H9 (cell line): Measurements from ENCODE around the gene BCL7C. TPM values are rescaled to one million over a fixed set of nuclear protein-coding genes. Genes with fewer than 3 reads are reported as not detected.

ENCODE experiments used
- DNase-seq: peaks from one replicate; pipeline ENCODE4 v3.0.0-alpha.2; 2017
- H2AFZ ChIP-seq: one replicate; pipeline ENCODE4 v1.6.1; 2013; ENCODE audit warnings: mild to moderate bottlenecking, low read length, control low read depth, moderate library complexity
- H2AK5ac ChIP-seq: 2 replicates; pipeline ENCODE4 v1.6.1; 2013; ENCODE audit warnings: low read length, control low read depth, mixed read lengths; ENCODE audit not compliant: insufficient read length
- H2BK120ac ChIP-seq: one replicate; pipeline ENCODE4 v1.6.1; 2013; ENCODE audit warnings: low read depth, mild to moderate bottlenecking, low read length, control low read depth, inconsistent platforms; ENCODE audit not compliant: poor library complexity, severe bottlenecking
- H2BK12ac ChIP-seq: 2 replicates; pipeline ENCODE4 v1.6.1; 2013; ENCODE audit warnings: low read length, control low read depth, mixed read lengths, low read depth; ENCODE audit not compliant: insufficient read length
- H2BK15ac ChIP-seq: 2 replicates; pipeline ENCODE4 v1.6.1; 2013; ENCODE audit warnings: low read depth, low read length, control low read depth
- H2BK20ac ChIP-seq: one replicate; pipeline ENCODE4 v1.6.1; 2013; ENCODE audit warnings: low read depth, mild to moderate bottlenecking, low read length, control low read depth, inconsistent platforms; ENCODE audit not compliant: poor library complexity, severe bottlenecking
- H2BK5ac ChIP-seq: 2 replicates; pipeline ENCODE4 v1.6.1; 2013; ENCODE audit warnings: low read length, control low read depth, mixed read lengths; ENCODE audit not compliant: insufficient read length
- H3K14ac ChIP-seq: 2 replicates; pipeline ENCODE4 v1.6.1; 2013; ENCODE audit warnings: low read length, control low read depth; ENCODE audit not compliant: insufficient read depth
- H3K18ac ChIP-seq: 2 replicates; pipeline ENCODE4 v1.6.1; 2013; ENCODE audit warnings: low read depth, mild to moderate bottlenecking, mixed read lengths, low read length, control low read depth; ENCODE audit not compliant: insufficient read length
- H3K23ac ChIP-seq: 2 replicates; pipeline ENCODE4 v1.6.1; 2013; ENCODE audit warnings: low read length, control low read depth, mixed read lengths, low read depth; ENCODE audit not compliant: insufficient read length
- H3K23me2 ChIP-seq: 2 replicates; pipeline ENCODE4 v1.6.1; 2013; ENCODE audit warnings: low read depth, mild to moderate bottlenecking, mixed read lengths, low read length, control low read depth; ENCODE audit not compliant: insufficient read length, poor library complexity, severe bottlenecking
- H3K27ac ChIP-seq: 2 replicates; pipeline ENCODE4 v1.5.1; 2013; ENCODE audit warnings: low read length, control low read depth, mixed read lengths, low read depth; ENCODE audit not compliant: insufficient read length
- H3K27me3 ChIP-seq: 2 replicates; pipeline ENCODE4 v1.6.1; 2013; ENCODE audit warnings: low read length, control low read depth, inconsistent platforms; ENCODE audit not compliant: insufficient read depth
- H3K4ac ChIP-seq: 2 replicates; pipeline ENCODE4 v1.6.1; 2013; ENCODE audit warnings: low read depth, mild to moderate bottlenecking, control low read depth, inconsistent platforms, low read length, moderate library complexity
- H3K4me1 ChIP-seq: 2 replicates; pipeline ENCODE4 v1.6.1; 2013; ENCODE audit warnings: low read length, control low read depth, inconsistent platforms; ENCODE audit not compliant: insufficient read depth
- H3K4me2 ChIP-seq: 2 replicates; pipeline ENCODE4 v1.6.1; 2013; ENCODE audit warnings: low read length, control low read depth, mixed read lengths; ENCODE audit not compliant: insufficient read length, insufficient read depth
- H3K56ac ChIP-seq: 2 replicates; pipeline ENCODE4 v1.6.1; 2013; ENCODE audit warnings: low read depth, mild to moderate bottlenecking, mixed read lengths, low read length, control low read depth; ENCODE audit not compliant: insufficient read length
- H3K79me1 ChIP-seq: 2 replicates; pipeline ENCODE4 v1.6.1; 2013; ENCODE audit warnings: low read depth, mild to moderate bottlenecking, moderate library complexity, low read length, control low read depth, inconsistent platforms; ENCODE audit not compliant: insufficient read depth, poor library complexity, severe bottlenecking
- H3K79me2 ChIP-seq: 2 replicates; pipeline ENCODE4 v1.6.1; 2013; ENCODE audit warnings: low read length, control low read depth, inconsistent platforms; ENCODE audit not compliant: insufficient read depth
- H3K9ac ChIP-seq: 2 replicates; pipeline ENCODE4 v1.6.1; 2013; ENCODE audit warnings: low read length, control low read depth, mixed read lengths; ENCODE audit not compliant: insufficient read length; ENCODE audit errors: extremely low read depth
- H3K9me3 ChIP-seq: one replicate; pipeline ENCODE4 v1.6.1; 2013; ENCODE audit warnings: low read depth, low read length, inconsistent platforms; ENCODE audit not compliant: control insufficient read depth
- H3T11ph ChIP-seq: one replicate; pipeline ENCODE4 v1.6.1; 2013; ENCODE audit warnings: mild to moderate bottlenecking, low read length, control low read depth, inconsistent platforms
- H4K20me1 ChIP-seq: one replicate; pipeline ENCODE4 v1.6.1; 2013; ENCODE audit not compliant: control insufficient read depth, insufficient read length, insufficient read depth
- H4K5ac ChIP-seq: 2 replicates; pipeline ENCODE4 v1.6.1; 2013; ENCODE audit warnings: low read depth, mild to moderate bottlenecking, mixed read lengths, low read length, control low read depth; ENCODE audit not compliant: insufficient read length
- H4K8ac ChIP-seq: replicated peaks from 2 replicates; pipeline ENCODE4 v1.6.1; 2013; ENCODE audit warnings: low read length, control low read depth, mixed read lengths, low read depth; ENCODE audit not compliant: insufficient read length
- H4K91ac ChIP-seq: 2 replicates; pipeline ENCODE4 v1.6.1; 2013; ENCODE audit warnings: low read depth, mild to moderate bottlenecking, moderate library complexity, mixed read lengths, low read length, control low read depth; ENCODE audit not compliant: insufficient read length
- H3K27ac Mint-ChIP-seq, 3 experiments: 2 replicates in 2 of 3; 3 replicates in 1 of 3; pipeline ENCODE4 v1.8.0; 2020 to 2021; ENCODE audit warnings: mixed read lengths in 3 of 3, mild to moderate bottlenecking in 1 of 3, moderate library complexity in 1 of 3
- H3K27me3 Mint-ChIP-seq: 2 replicates; pipeline ENCODE4 v1.8.0; 2021; ENCODE audit warnings: low read depth, mild to moderate bottlenecking, moderate library complexity, mixed read lengths
- H3K36me3 Mint-ChIP-seq, 3 experiments: 2 replicates in 2 of 3; 3 replicates in 1 of 3; pipeline ENCODE4 v1.8.0; 2020 to 2021; ENCODE audit warnings: low read depth in 3 of 3, mixed read lengths in 3 of 3; ENCODE audit not compliant: insufficient read depth in 1 of 3
- H3K4me1 Mint-ChIP-seq, 2 experiments: 2 replicates each; pipeline ENCODE4 v1.8.0; 2020; ENCODE audit warnings: mixed read lengths in 2 of 2
- H3K4me3 Mint-ChIP-seq, 2 experiments: 2 replicates in 1 of 2; 3 replicates in 1 of 2; pipeline ENCODE4 v1.8.0; 2020 to 2021; ENCODE audit warnings: mild to moderate bottlenecking in 2 of 2, mixed read lengths in 2 of 2, moderate library complexity in 1 of 2
- H3K9me3 Mint-ChIP-seq, 2 experiments: 2 replicates in 1 of 2; 3 replicates in 1 of 2; pipeline ENCODE4 v1.8.0; 2020; ENCODE audit warnings: mild to moderate bottlenecking in 2 of 2, mixed read lengths in 2 of 2, moderate library complexity in 1 of 2
- CTCF ChIP-seq: fragments of 200-600 bp; sonication (generic); conservative IDR thresholded peaks from 3 replicates; pipeline ENCODE4 v1.8.0; 2021; ENCODE audit warnings: antibody characterized with exemption, mild to moderate bottlenecking
- WGBS: extraction: QIAGEN DNeasy Blood & Tissue Kit; methylation state at CpG from one replicate; pipeline ENCODE4 v1.1.7; 2013; ENCODE audit warnings: missing lambda C conversion rate, low lambda C conversion rate, mixed read lengths; ENCODE audit not compliant: insufficient read length; ENCODE audit errors: extremely low coverage; 5-methylcytosine and 5-hydroxymethylcytosine counted together
- total RNA-seq: library from RNA; stranded (reverse); gene quantifications from 2 replicates; pipeline ENCODE4 v1.2.1, GENCODE V29; 2021

Gene BCL7C
- total RNA-seq, 1 experiment from 2014 or later: 18.3 TPM

- Histone ChIP-seq H3K79me2 (no peaks in the 10 kb centered on the region), H3K4me1 (no peaks in the 10 kb centered on the region), H3K14ac (no peak overlapping the region), H2AFZ (no peak overlapping the region), H3K56ac (no peak overlapping the region), H3K4ac (no peak overlapping the region), H4K8ac (no peak overlapping the region), H3K27ac (no peak overlapping the region), H2BK15ac (no peak overlapping the region), H3K4me2 (no peak overlapping the region), H3K23ac (no peak overlapping the region), H3K9ac (no peak overlapping the region), H3K27me3 (0 out of 2 replicates have a peak, but pooled peaks cover 2% of the 10 kb centered on the region), H4K5ac (no peak overlapping the region), H2BK120ac (no peak overlapping the region), H3K9me3 (no peaks in the 10 kb centered on the region), H2BK12ac (no peak overlapping the region), H3K23me2 (no peaks in the 10 kb centered on the region), H4K91ac (no peak overlapping the region), H2BK20ac (no peak overlapping the region), H4K20me1 (no peaks in the 10 kb centered on the region), H3K18ac (no peak overlapping the region), H3K79me1 (no peaks in the 10 kb centered on the region), H3T11ph (no peak overlapping the region), H2BK5ac (no peak overlapping the region), H2AK5ac (no peak overlapping the region)
- no peak overlapping the region for H3K27ac Mint-ChIP-seq
- H3K4me3 Mint-ChIP-seq: no peak overlapping the region
- H3K4me1 Mint-ChIP-seq: peaks cover 6% of the 10 kb centered on the region in 2 experiments; a peak in 3 of 4 replicates
- DNase-seq: no peak
- no CpG with 5 or more reads among the region's 1 CpG for WGBS
- peaks cover 0 to 4% (median 0%) of the 10 kb centered on the region in 3 experiments; a peak in 2 of 7 replicates for H3K36me3 Mint-ChIP-seq
- peaks cover 35% of the 10 kb centered on the region for H3K27me3 Mint-ChIP-seq
- no peak for TF ChIP-seq CTCF
- H3K9me3 Mint-ChIP-seq: peaks cover 17% of the 10 kb centered on the region in 2 experiments
Observed at GRCh38 chr16:30844346-30844670, 49.6 kb downstream of the BCL7C start.
